Neuron (in vitro differentiated cells): Measurements from ENCODE around the gene HTT-AS.

ENCODE experiments used
- H2AFZ ChIP-seq: one replicate; pipeline ENCODE4 v1.6.1; 2013; ENCODE audit warnings: low read depth, mild to moderate bottlenecking, inconsistent platforms, low read length, moderate library complexity
- H3K27me3 ChIP-seq: one replicate; pipeline ENCODE4 v1.6.1; 2013; ENCODE audit warnings: low read length; ENCODE audit not compliant: insufficient read depth
- H3K36me3 ChIP-seq: one replicate; pipeline ENCODE4 v1.6.1; 2013; ENCODE audit warnings: low read length; ENCODE audit not compliant: insufficient read depth
- H3K4me1 ChIP-seq: one replicate; pipeline ENCODE4 v1.6.1; 2013; ENCODE audit warnings: low read length; ENCODE audit not compliant: insufficient read depth
- H3K4me3 ChIP-seq: 2 replicates; pipeline ENCODE4 v1.5.1; 2013; ENCODE audit warnings: mild to moderate bottlenecking, low read length, moderate library complexity
- H3K9me3 ChIP-seq: one replicate; pipeline ENCODE4 v1.6.1; 2013; ENCODE audit warnings: low read length

HTT-AS gene

GRCh38 chr4:3074078-3074845 is at the start of gene HTT-AS, which contains the start of gene HTT:
Gene HTT-AS (minus strand): TSS chr4:3074538.
Gene HTT (plus strand): TSS chr4:3074681. CDS start chr4:3074826, 145 bp downstream.
- Histone ChIP-seq H3K4me3 (peak within 1 kb of the TSS; percentile 98), H3K36me3 (no peaks in the 10 kb centered on the region), H3K27me3 (no peaks in the 10 kb centered on the region), H3K9me3 (no peaks in the 10 kb centered on the region), H3K4me1 (peaks cover 23% of the 10 kb centered on the region), H2AFZ (peak within 1 kb of the TSS; percentile 87)

DNA sequence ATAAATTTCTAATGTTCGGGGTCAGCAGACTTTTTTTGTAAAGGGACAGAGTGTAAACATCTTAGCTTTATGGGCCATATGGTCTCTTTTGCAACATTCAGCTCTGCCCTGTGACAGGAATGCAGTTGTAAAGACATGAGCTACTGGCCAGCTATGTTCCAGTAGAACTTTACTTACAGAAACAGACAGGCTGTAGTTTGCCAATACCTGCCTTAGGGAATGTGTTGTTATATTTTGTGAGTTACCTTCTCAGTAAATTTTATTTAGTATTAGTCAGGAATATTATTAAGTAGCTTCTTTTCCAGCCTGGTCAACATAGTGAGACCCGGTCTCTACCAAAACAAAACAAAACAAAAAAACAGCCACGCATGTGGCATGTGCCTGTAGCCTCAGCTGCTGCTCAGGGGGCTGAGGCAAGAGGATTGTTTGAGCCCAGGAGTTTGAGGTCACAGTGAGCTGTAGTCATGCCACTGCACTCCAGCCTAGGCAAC is 48.9 kb upstream of the HTT-AS start:
- H3K9me3 ChIP-seq: no peaks in the 10 kb centered on the region
- peaks cover 65% of the 10 kb centered on the region for H3K36me3 ChIP-seq
- no peaks in the 10 kb centered on the region for H3K4me1 ChIP-seq
- H3K4me3 ChIP-seq: no peak overlapping the region
- H3K27me3 ChIP-seq: no peaks in the 10 kb centered on the region
- no peak overlapping the region for H2AFZ ChIP-seq

- Histone ChIP-seq H3K4me3 (no peak overlapping the region), H2AFZ (no peak overlapping the region), H3K27me3 (no peaks in the 10 kb centered on the region), H3K9me3 (no peaks in the 10 kb centered on the region), H3K4me1 (no peaks in the 10 kb centered on the region), H3K36me3 (peaks cover 66% of the 10 kb centered on the region)
Observed at GRCh38 chr4:3122081-3122563, 47.8 kb upstream of the HTT-AS start.

- no peaks in the 10 kb centered on the region for H3K27me3 ChIP-seq
- peaks cover 66% of the 10 kb centered on the region for H3K36me3 ChIP-seq
- no peak overlapping the region for H3K4me3 ChIP-seq
- no peaks in the 10 kb centered on the region for H3K4me1 ChIP-seq
- no peak overlapping the region for H2AFZ ChIP-seq
- no peaks in the 10 kb centered on the region for H3K9me3 ChIP-seq
Observed at GRCh38 chr4:3121596-3121995, 47.3 kb upstream of the HTT-AS start.

DNA sequence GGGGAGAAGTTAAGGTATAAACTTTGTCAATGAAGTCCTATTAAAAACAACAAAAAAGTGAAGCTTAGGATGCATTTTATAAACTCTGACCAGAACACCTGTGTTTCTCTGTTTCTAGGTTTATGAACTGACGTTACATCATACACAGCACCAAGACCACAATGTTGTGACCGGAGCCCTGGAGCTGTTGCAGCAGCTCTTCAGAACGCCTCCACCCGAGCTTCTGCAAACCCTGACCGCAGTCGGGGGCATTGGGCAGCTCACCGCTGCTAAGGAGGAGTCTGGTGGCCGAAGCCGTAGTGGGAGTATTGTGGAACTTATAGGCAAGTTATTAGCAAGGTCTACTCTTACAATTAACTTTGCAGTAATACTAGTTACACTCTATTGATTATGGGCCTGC is 46.8 kb upstream of the HTT-AS start:
- Histone ChIP-seq H2AFZ (no peak overlapping the region), H3K4me1 (no peaks in the 10 kb centered on the region), H3K9me3 (no peaks in the 10 kb centered on the region), H3K4me3 (no peak overlapping the region), H3K36me3 (peaks cover 67% of the 10 kb centered on the region), H3K27me3 (no peaks in the 10 kb centered on the region)

DNA sequence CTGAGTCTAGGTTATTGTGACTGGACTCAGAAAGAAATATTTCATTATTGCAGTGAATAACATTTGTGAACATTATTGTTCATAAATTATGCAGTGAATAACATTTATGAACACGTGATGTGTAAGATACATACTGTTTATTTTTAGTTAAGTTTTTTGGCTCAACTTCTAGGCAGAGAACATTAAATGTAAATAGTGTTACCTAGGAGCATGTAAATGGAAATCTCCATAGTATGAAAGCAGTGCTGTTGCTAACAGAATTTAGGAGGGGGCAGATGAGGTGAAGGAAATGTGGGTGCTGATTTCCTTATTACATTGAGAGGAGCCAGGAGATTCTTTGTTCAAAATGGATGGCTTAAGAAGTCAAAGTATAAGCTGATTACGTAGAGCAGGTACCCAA is 45.1 kb upstream of the HTT-AS start:
- H3K4me3 ChIP-seq: no peak overlapping the region
- no peaks in the 10 kb centered on the region for H3K9me3 ChIP-seq
- H2AFZ ChIP-seq: no peak overlapping the region
- H3K36me3 ChIP-seq: peaks cover 71% of the 10 kb centered on the region
- no peaks in the 10 kb centered on the region for H3K27me3 ChIP-seq
- H3K4me1 ChIP-seq: no peaks in the 10 kb centered on the region

- Histone ChIP-seq H3K36me3 (peaks cover 74% of the 10 kb centered on the region), H2AFZ (no peak overlapping the region), H3K4me3 (no peak overlapping the region), H3K27me3 (no peaks in the 10 kb centered on the region), H3K9me3 (no peaks in the 10 kb centered on the region), H3K4me1 (no peaks in the 10 kb centered on the region)
Observed at GRCh38 chr4:3118312-3118711, 44.0 kb upstream of the HTT-AS start.

DNA sequence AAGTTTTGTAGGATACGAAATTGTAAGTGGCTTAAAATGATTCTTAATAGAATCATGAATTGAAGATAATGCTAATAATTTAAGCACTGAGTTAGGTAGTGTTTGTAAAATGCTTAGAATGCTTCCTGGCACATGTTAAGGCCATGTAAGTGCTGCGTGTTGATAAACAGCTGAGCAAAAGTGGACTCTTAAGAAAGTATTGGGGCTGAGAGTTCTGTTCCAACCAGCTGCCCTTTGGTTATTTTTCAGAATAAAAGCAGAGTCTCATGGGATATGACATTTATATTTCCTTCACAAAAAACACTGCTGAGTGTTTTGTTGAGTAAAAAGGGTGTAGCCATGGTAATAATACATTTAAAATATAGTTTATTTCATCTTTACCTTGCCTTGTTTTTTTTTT is 42.6 kb upstream of the HTT-AS start:
- Histone ChIP-seq H2AFZ (no peak overlapping the region), H3K4me3 (no peak overlapping the region), H3K27me3 (no peaks in the 10 kb centered on the region), H3K36me3 (peaks cover 82% of the 10 kb centered on the region), H3K4me1 (no peaks in the 10 kb centered on the region), H3K9me3 (no peaks in the 10 kb centered on the region)

DNA sequence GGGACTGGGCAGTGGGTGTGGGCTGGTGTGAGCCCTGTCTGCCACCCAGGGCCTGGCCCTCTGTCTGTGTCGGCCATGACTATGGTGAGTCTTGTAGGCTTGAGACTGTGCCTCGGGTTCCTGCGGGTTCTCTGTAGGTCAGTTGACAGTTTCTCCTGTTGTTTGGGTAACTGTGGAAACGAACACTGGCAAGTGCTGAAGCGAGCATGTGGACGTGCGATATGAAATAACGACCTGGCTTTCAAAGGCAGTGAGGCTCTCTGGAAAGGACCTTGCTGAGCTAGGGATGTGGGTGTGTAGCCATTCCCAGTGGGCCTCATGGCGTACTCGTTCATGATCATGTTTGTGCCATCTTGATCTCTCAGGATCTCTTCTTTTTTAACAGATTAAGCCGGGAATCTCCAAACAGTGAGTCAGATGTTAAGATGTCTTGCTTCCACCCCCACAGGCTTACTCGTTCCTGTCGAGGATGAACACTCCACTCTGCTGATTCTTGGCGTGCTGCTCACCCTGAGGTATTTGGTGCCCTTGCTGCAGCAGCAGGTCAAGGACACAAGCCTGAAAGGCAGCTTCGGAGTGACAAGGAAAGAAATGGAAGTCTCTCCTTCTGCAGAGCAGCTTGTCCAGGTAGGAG is 41.4 kb upstream of the HTT-AS start:
- no peaks in the 10 kb centered on the region for H3K9me3 ChIP-seq
- H2AFZ ChIP-seq: no peak overlapping the region
- H3K27me3 ChIP-seq: no peaks in the 10 kb centered on the region
- peaks cover 80% of the 10 kb centered on the region for H3K36me3 ChIP-seq
- no peaks in the 10 kb centered on the region for H3K4me1 ChIP-seq
- no peak overlapping the region for H3K4me3 ChIP-seq

DNA sequence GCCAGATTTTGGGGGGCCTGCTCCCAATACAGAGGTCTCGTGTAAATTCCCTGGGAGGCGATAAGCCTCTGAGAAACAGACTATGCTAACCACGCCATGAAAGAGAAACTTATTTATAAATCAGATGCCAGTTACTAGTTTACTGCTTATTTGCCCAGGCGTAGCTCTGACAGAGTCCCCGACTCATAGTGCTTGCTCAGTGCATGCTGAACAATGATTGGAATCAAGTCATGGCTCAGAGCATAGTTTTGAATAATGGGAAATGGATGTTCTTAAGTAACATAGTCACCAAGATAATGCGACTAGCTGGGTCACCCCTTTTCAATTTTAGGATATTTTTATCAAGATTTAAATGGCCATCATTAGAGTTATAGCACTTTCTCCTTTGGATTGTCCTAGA is 40.0 kb upstream of the HTT-AS start:
- Histone ChIP-seq H3K4me1 (no peaks in the 10 kb centered on the region), H2AFZ (no peak overlapping the region), H3K27me3 (no peaks in the 10 kb centered on the region), H3K36me3 (peaks cover 80% of the 10 kb centered on the region), H3K9me3 (no peaks in the 10 kb centered on the region), H3K4me3 (no peak overlapping the region)

DNA sequence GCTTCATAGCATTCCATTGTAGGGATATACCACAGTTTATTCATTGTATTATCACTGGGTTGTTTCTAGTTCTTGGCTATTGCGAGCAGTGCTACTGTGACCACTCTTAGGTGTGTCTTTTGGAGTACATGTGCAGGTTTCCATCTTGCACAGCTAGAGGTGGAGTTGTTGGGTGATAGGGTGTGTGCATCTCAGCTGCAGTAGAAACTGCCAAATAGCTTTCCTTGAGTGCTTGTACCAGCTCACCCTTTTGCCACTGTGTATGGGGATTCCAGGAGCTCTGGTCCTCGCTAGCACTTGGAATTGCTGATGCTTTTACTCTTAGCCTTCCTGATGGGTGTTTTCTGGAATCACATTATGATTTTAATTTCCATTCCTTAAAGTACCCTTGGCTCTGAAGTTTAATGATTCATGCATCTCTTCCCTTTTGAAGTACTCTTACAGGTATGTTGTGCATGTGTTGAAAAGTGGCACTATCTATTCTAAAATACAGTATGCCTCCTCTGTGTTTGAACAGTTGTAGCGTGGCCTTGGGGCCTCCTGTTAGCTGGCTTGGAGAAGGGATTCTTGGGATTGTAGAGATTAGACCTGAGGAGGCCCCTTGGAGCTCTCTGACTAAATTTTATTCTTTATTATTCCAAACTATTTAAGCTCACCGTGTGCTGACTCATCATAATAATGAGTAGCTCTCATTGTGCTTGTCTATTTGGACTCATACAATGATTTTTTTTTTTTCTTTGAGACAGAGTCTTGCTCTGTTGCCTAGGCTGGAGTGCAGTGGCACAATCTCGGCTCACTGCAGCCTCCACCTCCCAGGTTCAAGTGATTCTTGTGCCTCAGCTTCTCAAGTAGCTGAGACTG is 38.5 kb upstream of the HTT-AS start:
- H3K4me3 ChIP-seq: no peak overlapping the region
- no peaks in the 10 kb centered on the region for H3K9me3 ChIP-seq
- peaks cover 84% of the 10 kb centered on the region for H3K36me3 ChIP-seq
- no peak overlapping the region for H2AFZ ChIP-seq
- H3K27me3 ChIP-seq: no peaks in the 10 kb centered on the region
- no peaks in the 10 kb centered on the region for H3K4me1 ChIP-seq

DNA sequence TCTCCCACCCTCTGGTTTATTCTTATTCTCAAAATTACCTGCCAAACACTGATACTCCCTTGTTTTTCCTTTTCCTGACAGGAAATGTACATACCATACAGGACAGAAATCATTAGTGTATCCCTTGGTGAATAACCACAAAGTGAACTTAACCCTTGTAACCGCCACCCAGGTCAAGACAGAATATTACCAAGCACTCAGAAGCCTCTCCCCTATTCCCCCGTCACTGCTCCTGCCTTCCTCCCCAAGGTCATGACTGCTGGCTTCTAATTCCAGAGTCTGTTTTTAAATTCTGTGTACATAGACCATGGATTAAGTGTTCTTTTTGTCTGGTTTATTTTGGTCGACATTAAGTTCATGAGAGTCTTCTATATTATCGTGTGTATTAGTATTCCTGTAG is 37.9 kb upstream of the HTT-AS start:
- no peak overlapping the region for H3K4me3 ChIP-seq
- no peaks in the 10 kb centered on the region for H3K9me3 ChIP-seq
- H3K36me3 ChIP-seq: peaks cover 84% of the 10 kb centered on the region
- no peak overlapping the region for H2AFZ ChIP-seq
- H3K27me3 ChIP-seq: no peaks in the 10 kb centered on the region
- H3K4me1 ChIP-seq: no peaks in the 10 kb centered on the region

GRCh38 chr4:3111461-3111860 is 37.1 kb upstream of the HTT-AS start:
- Histone ChIP-seq H3K36me3 (peaks cover 80% of the 10 kb centered on the region), H3K4me1 (no peaks in the 10 kb centered on the region), H3K27me3 (no peaks in the 10 kb centered on the region), H3K4me3 (no peak overlapping the region), H3K9me3 (no peaks in the 10 kb centered on the region), H2AFZ (no peak overlapping the region)
